ENCODE results near the gene THTPA. TPM values are rescaled to one million over a fixed set of nuclear protein-coding genes. Genes with fewer than 3 reads are reported as not detected.
"Not testable (repeated sequence)": the region's sequence is repeated elsewhere in the genome, so short reads cannot be mapped to it uniquely, and the experiment has no call there.

The THTPA gene
- total RNA-seq, 1 donor from 2014 or later: 11.8 TPM

GRCh38 chr14:23533652-23534435, 22.2 kb upstream of the THTPA start:
- no peak for DNase-seq (ENCODE audit: low spot score)

- no peak for DNase-seq (ENCODE audit: low spot score)
These were observed 20.1 kb upstream of the THTPA start for GRCh38 chr14:23535943-23536342.

GRCh38 chr14:23536494-23536893, 19.6 kb upstream of the THTPA start:
- no peak for DNase-seq (ENCODE audit: low spot score)

GRCh38 chr14:23536906-23537305, 19.2 kb upstream of the THTPA start:
- not testable (repeated sequence) for DNase-seq (ENCODE audit: low spot score)

- DNase-seq (ENCODE audit: low spot score): peak; percentile 91
These were observed 18.6 kb upstream of the THTPA start for GRCh38 chr14:23537351-23538049.

GRCh38 chr14:23538050-23538718, 17.9 kb upstream of the THTPA start:
- no peak for DNase-seq (ENCODE audit: low spot score)

DNA sequence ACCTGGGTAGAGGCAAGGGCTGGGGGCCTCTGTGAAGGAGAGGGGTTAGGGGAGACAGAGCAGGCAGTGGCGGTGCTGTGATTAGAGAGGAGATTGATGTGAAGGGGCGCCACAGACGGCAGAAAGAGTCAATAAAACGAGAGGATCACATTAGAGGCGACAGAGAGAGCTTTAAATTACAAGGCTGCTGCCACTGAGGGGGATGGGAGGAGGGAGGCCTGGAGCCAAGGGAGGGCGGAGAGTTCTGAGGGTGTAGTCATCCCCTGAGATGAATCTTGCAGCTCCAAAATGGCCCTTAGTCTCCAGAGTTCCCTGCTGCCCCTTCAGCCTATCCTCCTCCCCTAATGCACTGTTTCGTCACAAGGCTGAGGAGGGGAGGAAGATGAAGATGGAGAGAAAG, 17.3 kb upstream of the THTPA start:
- DNase-seq (ENCODE audit: low spot score): peak; percentile 82

GRCh38 chr14:23539248-23540140, 16.6 kb upstream of the THTPA start:
- peak; percentile 63 for DNase-seq (ENCODE audit: low spot score)

DNA sequence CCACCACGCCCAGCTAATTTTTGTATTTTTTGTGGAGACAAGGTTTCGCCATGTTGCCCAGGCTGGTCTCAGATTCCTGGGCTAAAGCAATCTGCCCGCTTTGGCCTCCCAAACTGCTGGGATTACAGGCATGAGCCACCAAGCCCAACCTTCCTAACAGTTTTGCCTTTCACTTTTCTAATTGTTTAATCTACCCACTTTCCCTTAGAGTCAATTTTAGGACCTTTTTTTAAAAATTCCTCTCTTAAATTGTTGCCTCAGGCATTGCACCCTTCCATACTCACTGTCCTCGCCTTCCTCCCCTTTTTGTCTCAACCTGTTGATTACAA, 16.0 kb upstream of the THTPA start:
- DNase-seq (ENCODE audit: low spot score): no peak

DNA sequence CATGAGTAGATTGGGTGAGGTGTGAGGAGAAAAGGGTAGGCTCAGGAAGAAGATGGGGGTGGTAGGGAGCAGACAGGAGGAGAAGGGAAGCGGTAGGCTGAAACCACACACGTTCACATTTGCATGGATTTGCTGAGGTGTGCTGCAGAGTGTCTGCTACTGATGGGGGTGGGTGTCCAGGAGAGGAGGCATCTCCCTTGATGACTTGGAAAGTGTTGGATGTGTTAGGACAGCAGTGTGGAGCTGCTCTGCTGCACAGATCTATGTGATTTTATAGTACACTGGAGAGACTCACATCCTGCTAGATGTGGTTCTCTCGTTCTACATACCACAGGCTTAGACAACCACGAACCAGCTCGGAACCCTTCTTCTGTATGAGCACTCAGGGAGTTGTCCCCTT, 13.8 kb upstream of the THTPA start:
- DNase-seq (ENCODE audit: low spot score): no peak

DNA sequence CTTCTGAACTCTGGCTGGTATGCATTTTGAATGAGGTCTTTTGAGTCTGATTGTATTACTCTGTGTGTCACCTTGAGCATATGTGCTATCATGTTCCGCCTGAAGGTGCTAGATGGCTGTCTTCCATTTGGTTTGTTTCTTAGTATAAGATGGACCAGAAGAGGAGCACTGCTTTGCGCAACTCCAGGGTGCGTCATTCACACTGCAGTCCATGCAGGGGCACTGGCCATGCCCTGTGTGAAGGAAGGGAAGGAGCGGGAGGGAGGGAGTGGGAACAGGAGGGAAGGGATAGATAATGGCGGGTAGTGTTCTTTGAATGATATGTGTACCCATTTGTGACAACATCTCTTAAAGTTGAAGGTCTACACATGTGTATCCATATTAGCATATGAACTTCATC, 12.7 kb upstream of the THTPA start:
- DNase-seq (ENCODE audit: low spot score): no peak

GRCh38 chr14:23544511-23545447, 11.3 kb upstream of the THTPA start:
- no peak for DNase-seq (ENCODE audit: low spot score)

GRCh38 chr14:23545740-23546365, 10.2 kb upstream of the THTPA start:
- DNase-seq (ENCODE audit: low spot score): no peak

DNA sequence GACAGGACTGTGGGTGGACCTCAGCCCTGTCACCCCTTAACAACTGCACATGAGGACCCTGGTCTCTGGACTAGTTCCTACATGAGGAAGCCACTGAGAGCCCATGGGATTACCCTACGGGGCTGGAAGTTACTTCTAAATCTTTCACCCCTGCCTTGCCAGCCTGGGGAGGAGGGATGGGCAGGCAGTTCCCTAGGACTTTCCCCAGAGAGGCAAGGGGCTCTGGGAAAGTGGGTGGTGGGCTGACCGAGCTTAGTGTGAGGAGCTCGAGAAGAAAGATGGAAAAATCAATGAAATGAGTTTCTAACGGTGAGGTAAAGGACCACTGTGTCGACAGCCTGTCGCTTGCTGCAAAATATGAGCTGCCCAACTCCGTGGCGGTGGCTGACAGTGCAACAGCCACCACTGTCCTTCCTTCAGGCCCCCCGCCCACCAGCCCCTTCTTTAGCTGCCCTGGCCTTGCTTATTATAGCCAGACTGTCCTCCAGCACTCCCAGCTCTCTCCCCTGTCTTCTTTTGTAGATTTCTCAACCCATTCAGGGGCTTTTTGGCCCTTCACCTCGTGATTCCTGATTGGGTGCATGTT, 9.5 kb upstream of the THTPA start:
- DNase-seq (ENCODE audit: low spot score): no peak

DNA sequence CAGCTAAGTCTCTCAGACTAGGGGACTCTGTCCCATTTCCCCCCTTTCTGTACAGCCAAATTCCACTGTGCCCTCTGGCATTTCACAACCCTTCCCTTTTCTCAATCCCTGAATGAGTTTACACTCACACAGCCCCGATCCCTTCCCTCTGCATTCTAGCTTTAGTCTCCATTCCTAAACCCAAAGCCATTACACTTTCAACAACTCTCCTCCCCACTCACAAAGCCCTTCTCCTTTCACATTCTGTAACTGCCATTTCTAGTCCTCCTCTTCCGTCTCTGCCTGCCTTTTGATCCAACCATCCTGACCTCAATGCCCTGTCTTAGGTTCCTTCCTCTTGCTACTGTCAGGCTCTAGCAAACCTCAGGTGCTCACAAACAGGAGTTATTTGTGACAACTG, 8.1 kb upstream of the THTPA start:
- no peak for DNase-seq (ENCODE audit: low spot score)

- no peak for DNase-seq (ENCODE audit: low spot score)
These were observed 7.4 kb upstream of the THTPA start for GRCh38 chr14:23548351-23549318.

DNA sequence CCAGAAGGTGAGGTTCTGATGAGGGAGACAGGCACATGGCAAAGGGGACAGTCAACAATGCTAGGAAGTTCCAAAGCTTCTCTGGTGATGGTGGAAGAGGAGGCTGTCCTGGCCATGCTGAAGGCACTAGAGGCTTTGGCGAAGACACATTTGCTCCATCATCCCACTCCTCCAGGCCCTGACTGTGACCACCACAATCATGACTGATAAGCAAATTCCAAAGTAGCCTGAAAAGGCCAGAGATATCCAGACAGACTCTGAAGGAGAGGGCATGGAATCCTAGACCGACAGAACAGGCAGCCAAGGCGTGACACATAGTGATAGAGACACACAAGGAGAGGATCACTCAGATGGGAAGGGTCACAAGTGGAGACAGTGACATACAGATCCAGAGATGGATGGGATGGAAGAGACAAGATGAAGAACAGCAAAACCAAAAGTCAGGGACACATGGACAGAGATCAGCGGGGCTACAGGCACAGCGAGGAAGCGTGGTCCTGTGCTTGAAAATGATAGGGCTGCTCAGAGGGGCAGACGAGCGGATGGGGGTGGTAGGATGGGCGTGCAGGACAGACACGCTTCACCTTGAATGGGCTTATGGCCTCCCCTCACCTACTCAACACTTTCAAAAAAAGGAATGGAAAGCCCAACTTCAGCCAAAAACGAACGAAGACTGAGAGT, 5.8 kb upstream of the THTPA start:
- no peak for DNase-seq (ENCODE audit: low spot score)

DNA sequence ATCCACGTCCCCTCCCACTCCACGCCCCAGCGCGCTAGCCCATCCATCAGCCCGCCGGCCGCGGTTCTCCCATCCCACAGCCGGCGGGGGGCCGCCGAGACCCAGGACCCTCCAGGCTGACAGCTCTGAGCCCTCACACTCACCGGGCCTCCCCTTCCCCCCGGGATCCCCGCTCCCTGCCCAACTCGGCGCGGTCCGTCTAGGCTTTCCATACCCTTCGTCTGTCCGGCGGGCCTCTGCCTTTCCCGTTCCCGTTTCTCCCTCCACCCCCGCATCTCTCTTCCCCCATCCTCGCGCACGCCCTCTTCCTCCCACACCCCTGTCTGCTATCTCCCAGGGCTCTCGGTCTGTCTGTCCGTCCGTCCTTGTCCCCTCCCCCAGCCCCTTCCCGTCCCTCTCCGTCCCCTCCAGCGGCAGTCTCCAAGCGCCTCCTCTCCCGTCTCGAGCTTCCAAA, 5.2 kb upstream of the THTPA start:
- DNase-seq (ENCODE audit: low spot score): peak; percentile 36
